ENCODE results near the gene SPPL2B. TPM values are rescaled to one million over a fixed set of nuclear protein-coding genes. Genes with fewer than 3 reads are reported as not detected.

The SPPL2B gene
- total RNA-seq, 1 experiment from 2014 or later, result 73.7 TPM

- no peaks in the 10 kb centered on the region for H3K9me3 ChIP-seq (ENCODE audit: control insufficient read depth, low read depth, low read length)
- H3K79me2 ChIP-seq (ENCODE audit: insufficient read depth, low read length), result peaks cover 1% of the 10 kb centered on the region; the same call in 1 of the 2 replicates
- H2BK20ac ChIP-seq (ENCODE audit: low read depth, low read length, poor library complexity, severe bottlenecking), result no peak overlapping the region
- no peak overlapping the region for H2AK5ac ChIP-seq (ENCODE audit: insufficient read length, low read length)
- H4K8ac ChIP-seq (replicated peaks; ENCODE audit: insufficient read length, low read depth, low read length), result no peak overlapping the region
- no peaks in the 10 kb centered on the region for H3K27me3 ChIP-seq (ENCODE audit: insufficient read depth, low read length)
- no peak overlapping the region for H3K23ac ChIP-seq (ENCODE audit: insufficient read length, low read depth, low read length)
- H3K56ac ChIP-seq (ENCODE audit: insufficient read length, low read depth, low read length), result no peak overlapping the region
- no peak overlapping the region for H3K4ac ChIP-seq (ENCODE audit: low read depth, low read length)
- H3K14ac ChIP-seq (ENCODE audit: insufficient read depth, low read length), result no peak overlapping the region
- no peaks in the 10 kb centered on the region for H3K23me2 ChIP-seq (ENCODE audit: insufficient read length, low read depth, low read length, poor library complexity, severe bottlenecking)
- H2BK5ac ChIP-seq (ENCODE audit: insufficient read length, low read length), result no peak overlapping the region
- H4K91ac ChIP-seq (ENCODE audit: insufficient read length, low read depth, low read length), result no peak overlapping the region
- H3K27ac Mint-ChIP-seq, result no peak overlapping the region; a peak in 1 of 7 replicates
- H2BK120ac ChIP-seq (ENCODE audit: low read depth, low read length, poor library complexity, severe bottlenecking), result no peak overlapping the region
- no peaks in the 10 kb centered on the region for H3K79me1 ChIP-seq (ENCODE audit: insufficient read depth, low read depth, low read length, poor library complexity, severe bottlenecking)
- no peak overlapping the region for H3T11ph ChIP-seq (ENCODE audit: low read length)
- WGBS (ENCODE audit: extremely low coverage, insufficient read length, low lambda C conversion rate), result no CpG with 5 or more reads among the region's 24 CpGs
- H3K4me1 ChIP-seq (ENCODE audit: insufficient read depth, low read length), result no peaks in the 10 kb centered on the region
- H2BK15ac ChIP-seq (ENCODE audit: low read depth, low read length), result no peak overlapping the region
- H3K9me3 Mint-ChIP-seq, result no peaks in the 10 kb centered on the region
- no peak overlapping the region for H2BK12ac ChIP-seq (ENCODE audit: insufficient read length, low read depth, low read length)
- DNase-seq, result no peak
- H3K4me2 ChIP-seq (ENCODE audit: insufficient read depth, insufficient read length, low read length), result no peak overlapping the region
- H3K4me1 Mint-ChIP-seq, result peaks cover 3 to 14% of the 10 kb centered on the region in 2 experiments
- no peaks in the 10 kb centered on the region for H3K27me3 Mint-ChIP-seq (ENCODE audit: low read depth)
- no peak for TF ChIP-seq CTCF (conservative IDR thresholded peaks at IDR 0.05)
- no peak overlapping the region for H4K5ac ChIP-seq (ENCODE audit: insufficient read length, low read depth, low read length)
- H3K4me3 Mint-ChIP-seq, result no peak overlapping the region
- H4K20me1 ChIP-seq (ENCODE audit: control insufficient read depth, insufficient read depth, insufficient read length), result no peaks in the 10 kb centered on the region
- H2AFZ ChIP-seq (ENCODE audit: low read length), result no peak overlapping the region
- no peak overlapping the region for H3K27ac ChIP-seq (ENCODE audit: insufficient read length, low read depth, low read length)
- H3K36me3 Mint-ChIP-seq (ENCODE audit: insufficient read depth in 1 of 3, low read depth in 3 of 3), result peaks cover 1 to 16% (median 11%) of the 10 kb centered on the region in 3 experiments; a peak in 6 of 7 replicates
- no peak overlapping the region for H3K9ac ChIP-seq (ENCODE audit: extremely low read depth, insufficient read length, low read length)
- no peak overlapping the region for H3K18ac ChIP-seq (ENCODE audit: insufficient read length, low read depth, low read length)
Observed at GRCh38 chr19:2341244-2341751, 12.8 kb downstream of the SPPL2B start.

Measured in H9 (cell line).